ENCODE measurements around the gene GANC.

- no peak for TF ChIP-seq POLR2A (IDR thresholded peaks at IDR 0.05; ENCODE audit: low read length)
- no peak for TF ChIP-seq MAZ (IDR thresholded peaks at IDR 0.05; ENCODE audit: borderline replicate concordance, low read depth, low read length)
- TF ChIP-seq REST (IDR thresholded peaks at IDR 0.05), result no peak
- TF ChIP-seq CTCF (IDR thresholded peaks at IDR 0.05), result no peak
- no peak for TF ChIP-seq RAD21 (conservative IDR thresholded peaks at IDR 0.05 in 1 of 2, IDR thresholded peaks at IDR 0.05 in 1 of 2)
- no peak for TF ChIP-seq EP300 (IDR thresholded peaks at IDR 0.05)
These were observed 128.8 kb downstream of the GANC start for GRCh38 chr15:42401544-42402454.

Data from A549 (cell line).